SH-SY5Y (cell line): ENCODE data around the gene PCSK7.

Experiments
- GATA2 ChIP-seq: IDR thresholded peaks from 2 replicates; pipeline ENCODE4 v1.6.1; 2011; ENCODE audit warnings: mild to moderate bottlenecking, low read depth, low read length
- GATA3 ChIP-seq: IDR thresholded peaks from 2 replicates; pipeline ENCODE4 v1.6.1; 2011; ENCODE audit warnings: low read depth, mild to moderate bottlenecking, low read length, moderate library complexity

- TF ChIP-seq GATA3 = no peak
- no peak for TF ChIP-seq GATA2
These were observed 51.9 kb downstream of the PCSK7 start for GRCh38 chr11:117180020-117180419.
